Brain microvascular endothelial cell (primary cell): Measurements from ENCODE around the gene FAM83B.
"Not testable (repeated sequence)": the region's sequence is repeated elsewhere in the genome, so short reads cannot be mapped to it uniquely, and the experiment has no call there.

Experiments
- DNase-seq: peaks from one replicate; pipeline ENCODE4 v3.0.0-alpha.2; 2020
- H3K27ac ChIP-seq: fragments of 250-450 bp; sonication (Bioruptor Pico); 2 replicates; pipeline ENCODE4 v1.5.1; 2020; ENCODE audit warnings: mild to moderate bottlenecking, moderate library complexity
- H3K27me3 ChIP-seq: fragments of 250-450 bp; sonication (Bioruptor Pico); replicated peaks from 2 replicates; pipeline ENCODE4 v1.5.1; 2020; ENCODE audit warnings: mild to moderate bottlenecking
- H3K36me3 ChIP-seq: fragments of 250-450 bp; sonication (Bioruptor Pico); replicated peaks from 2 replicates; pipeline ENCODE4 v1.5.1; 2020; ENCODE audit warnings: mild to moderate bottlenecking
- H3K4me3 ChIP-seq: 2 replicates; pipeline ENCODE4 v1.5.1; 2011; ENCODE audit warnings: low read depth, mild to moderate bottlenecking, control low read depth, low read length, moderate library complexity
- in situ Hi-C: cut with HindIII; loops from 2 replicates; pipeline ENCODE4 v1.10.0; 2017; ENCODE audit warnings: low sequenced_read_pairs, low pct_ligation_motif_present
- TF ChIP-seq, protein P1 (sequence below): IDR thresholded peaks from 2 replicates; pipeline ENCODE4 v1.5.1; 2011; ENCODE audit warnings: low read depth, mild to moderate bottlenecking, moderate library complexity, low read length, control low read depth, inconsistent platforms; ENCODE audit errors: missing control alignments

Gene FAM83B

DNA sequence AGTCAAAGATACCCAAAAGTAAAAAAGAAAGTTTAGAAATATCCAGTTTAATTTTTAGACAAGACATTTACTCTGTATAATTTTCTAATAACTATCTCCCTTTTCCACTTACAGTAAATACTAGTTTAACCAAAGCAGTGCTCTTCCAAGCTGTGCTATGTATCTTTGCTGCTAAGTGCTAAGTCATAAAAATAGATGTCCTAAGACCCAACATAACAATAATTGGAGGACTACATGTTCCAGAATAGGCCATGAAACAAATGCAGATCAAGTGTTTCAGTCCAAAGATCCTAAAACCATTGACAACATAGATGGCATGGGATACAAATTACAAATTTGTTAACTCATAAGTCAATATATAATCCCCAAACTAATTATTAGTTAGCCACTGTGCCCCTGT is 111.1 kb downstream of the FAM83B start:
- Histone ChIP-seq H3K36me3 (no peaks in the 10 kb centered on the region), H3K27me3 (no peaks in the 10 kb centered on the region), H3K27ac (no peak overlapping the region), H3K4me3 (no peak overlapping the region)
- TF ChIP-seq, protein P1, sequence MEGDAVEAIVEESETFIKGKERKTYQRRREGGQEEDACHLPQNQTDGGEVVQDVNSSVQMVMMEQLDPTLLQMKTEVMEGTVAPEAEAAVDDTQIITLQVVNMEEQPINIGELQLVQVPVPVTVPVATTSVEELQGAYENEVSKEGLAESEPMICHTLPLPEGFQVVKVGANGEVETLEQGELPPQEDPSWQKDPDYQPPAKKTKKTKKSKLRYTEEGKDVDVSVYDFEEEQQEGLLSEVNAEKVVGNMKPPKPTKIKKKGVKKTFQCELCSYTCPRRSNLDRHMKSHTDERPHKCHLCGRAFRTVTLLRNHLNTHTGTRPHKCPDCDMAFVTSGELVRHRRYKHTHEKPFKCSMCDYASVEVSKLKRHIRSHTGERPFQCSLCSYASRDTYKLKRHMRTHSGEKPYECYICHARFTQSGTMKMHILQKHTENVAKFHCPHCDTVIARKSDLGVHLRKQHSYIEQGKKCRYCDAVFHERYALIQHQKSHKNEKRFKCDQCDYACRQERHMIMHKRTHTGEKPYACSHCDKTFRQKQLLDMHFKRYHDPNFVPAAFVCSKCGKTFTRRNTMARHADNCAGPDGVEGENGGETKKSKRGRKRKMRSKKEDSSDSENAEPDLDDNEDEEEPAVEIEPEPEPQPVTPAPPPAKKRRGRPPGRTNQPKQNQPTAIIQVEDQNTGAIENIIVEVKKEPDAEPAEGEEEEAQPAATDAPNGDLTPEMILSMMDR, result no peak
- DNase-seq, result no peak
- in situ Hi-C loops, result no loop called here

- H3K27me3 ChIP-seq, result no peaks in the 10 kb centered on the region
- in situ Hi-C loops, result no loop called here
- no peaks in the 10 kb centered on the region for H3K36me3 ChIP-seq
- TF ChIP-seq, protein P1, result no peak
- no peak for DNase-seq
- H3K27ac ChIP-seq, result no peak overlapping the region
- no peak overlapping the region for H3K4me3 ChIP-seq
These were observed 111.9 kb downstream of the FAM83B start for GRCh38 chr6:54958446-54958845.

GRCh38 chr6:54959820-54960219 is 113.2 kb downstream of the FAM83B start:
- Histone ChIP-seq H3K36me3 (no peaks in the 10 kb centered on the region), H3K27me3 (no peaks in the 10 kb centered on the region), H3K27ac (no peak overlapping the region), H3K4me3 (no peak overlapping the region)
- TF ChIP-seq, protein P1, result no peak
- no peak for DNase-seq
- in situ Hi-C loops, result no loop called here

DNA sequence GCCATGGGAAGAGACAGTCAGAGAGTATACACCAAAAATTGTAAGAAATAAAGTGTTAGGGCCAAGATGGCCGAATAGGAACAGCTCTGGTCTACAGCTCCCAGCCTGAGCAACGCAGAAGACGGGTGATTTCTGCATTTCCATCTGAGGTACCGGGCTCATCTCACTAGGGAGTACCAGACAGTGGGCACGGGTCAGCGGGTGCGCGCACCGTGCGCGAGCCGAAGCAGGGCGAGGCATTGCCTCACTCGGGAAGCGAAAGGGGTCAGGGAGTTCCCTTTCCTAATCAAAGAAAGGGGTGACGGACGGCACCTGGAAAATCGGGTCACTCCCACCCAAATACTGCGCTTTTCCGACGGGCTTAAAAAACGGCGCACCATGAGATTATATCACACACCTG is 114.8 kb downstream of the FAM83B start:
- H3K27ac ChIP-seq, H3K36me3 ChIP-seq, H3K4me3 ChIP-seq, in situ Hi-C loops, DNase-seq, H3K27me3 ChIP-seq: not testable (repeated sequence)

DNA sequence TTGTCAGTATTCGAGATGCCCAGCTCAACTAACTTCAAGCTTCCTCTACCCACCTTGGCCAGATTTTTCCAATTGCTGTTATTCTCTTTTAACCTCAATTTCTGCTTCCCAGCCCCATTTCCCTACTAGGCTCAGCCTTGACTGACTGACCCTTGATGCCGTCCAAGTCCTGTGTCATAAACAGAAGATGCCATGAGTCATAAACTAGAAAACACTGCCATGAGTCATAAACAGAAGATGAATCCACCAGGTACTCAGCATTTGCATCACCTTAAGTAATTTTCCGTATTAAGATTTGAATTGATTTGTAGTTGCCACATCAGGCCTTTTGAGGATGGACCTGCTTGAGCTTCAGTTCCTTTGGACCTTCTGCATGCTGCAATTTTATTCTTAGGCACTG is 123.8 kb downstream of the FAM83B start:
- in situ Hi-C loops, result no loop called here
- H3K27me3 ChIP-seq, result no peaks in the 10 kb centered on the region
- TF ChIP-seq, protein P1, result no peak
- H3K4me3 ChIP-seq, result no peak overlapping the region
- DNase-seq, result no peak
- no peak overlapping the region for H3K27ac ChIP-seq
- H3K36me3 ChIP-seq, result no peaks in the 10 kb centered on the region

GRCh38 chr6:54971825-54972224 is 125.3 kb downstream of the FAM83B start:
- Histone ChIP-seq H3K4me3 (no peak overlapping the region), H3K27me3 (no peaks in the 10 kb centered on the region), H3K36me3 (no peaks in the 10 kb centered on the region), H3K27ac (no peak overlapping the region)
- TF ChIP-seq, protein P1, result no peak
- in situ Hi-C loops, result no loop called here
- DNase-seq, result no peak

GRCh38 chr6:54979161-54979560 is 132.6 kb downstream of the FAM83B start:
- H3K36me3 ChIP-seq, DNase-seq, H3K4me3 ChIP-seq, in situ Hi-C loops, H3K27me3 ChIP-seq, H3K27ac ChIP-seq: not testable (repeated sequence)
